Heart left ventricle (tissue), 16 donors: ENCODE measurements around the gene SFSWAP. TPM values are rescaled to one million over a fixed set of nuclear protein-coding genes. Genes with fewer than 3 reads are reported as not detected.
A peak's percentile ranks its signal among the peaks of the same experiment; 100 is the strongest.

Experiments
- ATAC-seq, 4 donors: fragments of 200-7000 bp; cut with Tn5 transposase; one replicate each; pipeline ENCODE4 v1.9.1; 2020 to 2022; ENCODE audit warnings: moderate library complexity in 4 of 4, mild to moderate bottlenecking in 3 of 4, moderate number of reproducible peaks in 1 of 4
- DNase-seq, 5 donors: peaks; one replicate each; pipeline ENCODE4 v3.0.0-alpha.2; 2020
- H3K27ac ChIP-seq, 12 donors: fragments of 200-600 bp; sonication (generic) in 4 of 12; one replicate each; pipeline versions ENCODE4 v1.5.0 to v1.8.0; 2016 to 2022; ENCODE audit warnings: mild to moderate bottlenecking in 2 of 12
- H3K27me3 ChIP-seq, 9 donors: fragments of 200-600 bp; sonication (generic) in 2 of 9; one replicate each; pipeline versions ENCODE4 v1.5.1 to v1.8.0; 2016 to 2022; ENCODE audit warnings: mild to moderate bottlenecking in 3 of 9
- H3K36me3 ChIP-seq, 9 donors: fragments of 200-600 bp; sonication (generic) in 2 of 9; one replicate each; pipeline versions ENCODE4 v1.5.0 to v1.8.0; 2018 to 2022; ENCODE audit warnings: mild to moderate bottlenecking in 2 of 9
- H3K4me1 ChIP-seq, 12 donors: fragments of 200-600 bp; sonication (generic) in 4 of 12; one replicate each; pipeline versions ENCODE4 v1.5.0 to v1.8.0; 2016 to 2022; ENCODE audit warnings: mild to moderate bottlenecking in 3 of 12
- H3K4me3 ChIP-seq, 12 donors: fragments of 200-600 bp; sonication (generic) in 4 of 12; one replicate each; pipeline versions ENCODE4 v1.5.0 to v1.8.0; 2017 to 2022; ENCODE audit warnings: mild to moderate bottlenecking in 9 of 12, moderate library complexity in 4 of 12
- H3K9me3 ChIP-seq, 12 donors: fragments of 200-600 bp; sonication (generic) in 4 of 12; one replicate each; pipeline versions ENCODE4 v1.5.0 to v1.8.0; 2016 to 2022; ENCODE audit warnings: mild to moderate bottlenecking in 1 of 12
- CTCF ChIP-seq, 12 donors: fragments of 200-600 bp; sonication (generic) in 4 of 12; IDR thresholded peaks; one replicate each; pipeline versions ENCODE4 v1.5.0 to v1.8.0; 2018 to 2022; ENCODE audit warnings: antibody characterized with exemption in 12 of 12, mild to moderate bottlenecking in 5 of 12
- POLR2A ChIP-seq, 2 donors: fragments of 450-650 bp; IDR thresholded peaks; one replicate each; pipeline ENCODE4 v1.6.1; 2017; ENCODE audit warnings: antibody characterized with exemption in 2 of 2, mild to moderate bottlenecking in 2 of 2, moderate library complexity in 2 of 2
- WGBS, 4 donors: extraction: QIAGEN DNeasy Blood & Tissue Kit in 2 of 4; methylation state at CpG; one replicate each; pipeline versions ENCODE4 v1.1.5 to v1.1.7; 2013 to 2018; 5-methylcytosine and 5-hydroxymethylcytosine counted together
- intact Hi-C, 10 donors: fragments of 100-400 bp; cut with DNase I; formaldehyde crosslinking; loops; one replicate each; pipeline versions ENCODE4 v1.11.1 to v1.14.2; 2022
- polyA plus RNA-seq, 2 donors: library from polyadenylated mRNA; stranded (reverse); fragments of 200-250 nt; gene quantifications; one replicate each; pipeline ENCODE4 v1.2.3, GENCODE V29; 2013
- total RNA-seq, 9 donors: library from RNA; depleted of rRNA in 2 of 9; stranded (reverse); fragments of >200 nt in 2 of 9; fragmentation: NEBNext Ultra II Directional in 3 of 9; extraction: Animal tissue kit (Norgen Biotek cat#: 25700) in 3 of 9; gene quantifications; one replicate each; pipeline versions ENCODE4 v1.1.0 to v1.2.4, GENCODE V29; 2016 to 2023
- donor health status: ischemic (EF 13 %, LVEDD 7.1; RV severe dilation, severe dysfunction).
- donor health status: healthy with polysubstance abuse.
- donor health status: DM: no; HTN: yes; CAD: no.
- donor health status: DM: no; HTN: no; CAD: no.
- donor health status: ischemic (EF 25% LVEDD 6.9; RV normal size, moderate dysfunction).
- donor health status: ischemic (EF 25% LVEDD 5.7; RV mildly dilated, moderate dysfunction).
- donor health status: healthy.
- donor health status: DM: yes; HTN: yes; CAD: no.
- donor health status: ischemic (EF 35%, LVEDD 5.7; RV mildly dilated, moderate dysfunction).
- donor health status: nonischemic (EF 11% LVEDD 7.7; RV severe dilation, severe dysfunction).
- donor health status: DM: yes; HTN: yes; CAD: no.
- donor health status: PGD.
- donor health status: ischemic (EF 29% LVEDD 5.4; RV normal size, mild dysfunction).
- donor health status: nonischemic (EF 23%, LVEDD 6.1; RV moderate dilation, normal function).

Gene SFSWAP
- total and polyA plus RNA-seq, 11 donors, result 10.4 to 25.1 (median 18.6) TPM

GRCh38 chr12:131836714-131837397 is 126.0 kb downstream of the SFSWAP start:
- intact Hi-C loops, result loop anchor here in 6 of 10 donors (5.0 to 10.0 kb wide), 5 partner anchors 108 to 922 kb away; partner anchors contain the start of gene EP400 (in 3 of the 6)
- Histone ChIP-seq H3K4me1 (peaks cover 0 to 6% (median 0%) of the 10 kb centered on the region in 12 donors), H3K27ac (no peak overlapping the region), H3K4me3 (no peak overlapping the region), H3K9me3 (no peaks in the 10 kb centered on the region), H3K27me3 (peaks cover 3 to 38% (median 26%) of the 10 kb centered on the region in 9 donors), H3K36me3 (no peaks in the 10 kb centered on the region)
- TF ChIP-seq POLR2A (IDR thresholded peaks at IDR 0.05), result no peak
- no peak for TF ChIP-seq CTCF (IDR thresholded peaks at IDR 0.05)
- no peak for ATAC-seq
- DNase-seq, result peak in 1 of 5 donors; percentile 14
- 77 to 82% (median 80%) methylated on average over 7 to 13 of the region's 13 CpGs for WGBS, 4 donors

GRCh38 chr12:131840643-131841416 is 129.9 kb downstream of the SFSWAP start:
- DNase-seq, result peak in 1 of 5 donors; percentile 56
- intact Hi-C loops, result loop anchor here in 1 of 10 donors (10.0 kb wide), 1 partner anchor 104 kb away; the partner anchor contains the start of gene EP400
- no peaks in the 10 kb centered on the region for H3K9me3 ChIP-seq
- no peak overlapping the region for H3K4me3 ChIP-seq
- no peak for TF ChIP-seq POLR2A (IDR thresholded peaks at IDR 0.05)
- TF ChIP-seq CTCF (IDR thresholded peaks at IDR 0.05), result no peak
- no peak overlapping the region for H3K27ac ChIP-seq
- peaks cover 0 to 3% (median 0%) of the 10 kb centered on the region in 9 donors for H3K27me3 ChIP-seq
- WGBS, 4 donors, result 83 to 91% (median 87%) methylated on average over 24 to 46 of the region's 46 CpGs
- H3K4me1 ChIP-seq, result no peaks in the 10 kb centered on the region
- H3K36me3 ChIP-seq, result peaks cover 0 to 1% (median 0%) of the 10 kb centered on the region in 9 donors
- ATAC-seq, result no peak

DNA sequence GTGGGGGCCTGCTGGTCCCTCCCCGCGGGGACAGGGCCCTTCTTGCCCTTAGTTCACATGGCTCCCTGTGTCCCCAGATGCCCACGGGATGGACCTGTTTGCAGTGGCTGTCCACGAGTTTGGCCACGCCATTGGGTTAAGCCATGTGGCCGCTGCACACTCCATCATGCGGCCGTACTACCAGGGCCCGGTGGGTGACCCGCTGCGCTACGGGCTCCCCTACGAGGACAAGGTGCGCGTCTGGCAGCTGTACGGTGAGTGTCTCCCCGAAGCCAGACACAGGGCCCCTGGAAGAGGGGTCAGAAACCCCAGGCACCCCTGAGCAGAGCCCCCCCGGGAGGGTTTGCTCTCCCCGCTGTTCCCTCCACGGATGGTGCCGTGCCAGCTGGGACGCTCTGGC is 130.7 kb downstream of the SFSWAP start:
- intact Hi-C loops, result loop anchor here in 1 of 10 donors (10.0 kb wide), 1 partner anchor 103 kb away; the partner anchor contains the start of gene EP400
- Histone ChIP-seq H3K27ac (no peak overlapping the region), H3K36me3 (peaks cover 0 to 3% (median 0%) of the 10 kb centered on the region in 9 donors), H3K4me1 (no peaks in the 10 kb centered on the region), H3K27me3 (no peaks in the 10 kb centered on the region), H3K9me3 (no peaks in the 10 kb centered on the region), H3K4me3 (no peak overlapping the region)
- no peak for TF ChIP-seq POLR2A (IDR thresholded peaks at IDR 0.05)
- TF ChIP-seq CTCF (IDR thresholded peaks at IDR 0.05), result no peak
- DNase-seq (no peak), ATAC-seq (no peak)
- WGBS, 4 donors, result 93 to 95% (median 94%) methylated on average over 19 to 22 of the region's 22 CpGs

GRCh38 chr12:131842169-131842568 is 131.3 kb downstream of the SFSWAP start:
- no peaks in the 10 kb centered on the region for H3K9me3 ChIP-seq
- no peak for DNase-seq

More at GRCh38 chr12:131842169-131842568, 131.3 kb downstream of the SFSWAP start:
- peaks cover 0 to 3% (median 0%) of the 10 kb centered on the region in 9 donors for H3K36me3 ChIP-seq
- TF ChIP-seq POLR2A (IDR thresholded peaks at IDR 0.05) (no peak), CTCF (IDR thresholded peaks at IDR 0.05) (no peak)
- no peak overlapping the region for H3K4me3 ChIP-seq
- 83 to 94% (median 88%) methylated on average over 14 to 15 of the region's 15 CpGs for WGBS, 4 donors
- intact Hi-C loops, result loop anchor here in 1 of 10 donors (10.0 kb wide), 1 partner anchor 103 kb away; the partner anchor contains the start of gene EP400
- no peak overlapping the region for H3K27ac ChIP-seq
- no peak for ATAC-seq
- no peaks in the 10 kb centered on the region for H3K4me1 ChIP-seq
- no peaks in the 10 kb centered on the region for H3K27me3 ChIP-seq
